ENCODE results near the gene RAC2.

Gene RAC2

GRCh38 chr22:37244114-37244921 lies at the start of gene RAC2:
RAC2 (minus strand) TSS chr22:37244269; CDS start chr22:37244148, 121 bp downstream.
- in situ Hi-C loops (cut with HindIII; ENCODE audit: low sequenced_read_pairs) = no loop called here

- in situ Hi-C loops (cut with HindIII; ENCODE audit: low sequenced_read_pairs) = no loop called here
These were observed 49.1 kb upstream of the RAC2 start for GRCh38 chr22:37293172-37293571.

GRCh38 chr22:37292641-37293040 lies 48.6 kb upstream of the RAC2 start:
- in situ Hi-C loops (cut with HindIII; ENCODE audit: low sequenced_read_pairs) = no loop called here

GRCh38 chr22:37291559-37292298 lies 47.7 kb upstream of the RAC2 start:
- in situ Hi-C loops (cut with HindIII; ENCODE audit: low sequenced_read_pairs) = no loop called here

- in situ Hi-C loops (cut with HindIII; ENCODE audit: low sequenced_read_pairs) = no loop called here
These were observed 46.7 kb upstream of the RAC2 start for GRCh38 chr22:37290737-37291136.

- in situ Hi-C loops (cut with HindIII; ENCODE audit: low sequenced_read_pairs) = no loop called here
These were observed 45.2 kb upstream of the RAC2 start for GRCh38 chr22:37289156-37289735.

GRCh38 chr22:37288521-37288920 lies 44.5 kb upstream of the RAC2 start:
- in situ Hi-C loops (cut with HindIII; ENCODE audit: low sequenced_read_pairs) = no loop called here

- in situ Hi-C loops (cut with HindIII; ENCODE audit: low sequenced_read_pairs) = no loop called here
These were observed 43.5 kb upstream of the RAC2 start for GRCh38 chr22:37287550-37287951.

GRCh38 chr22:37285937-37286336 lies 41.9 kb upstream of the RAC2 start:
- in situ Hi-C loops (cut with HindIII; ENCODE audit: low sequenced_read_pairs) = no loop called here

GRCh38 chr22:37284805-37285355 lies 40.8 kb upstream of the RAC2 start:
- in situ Hi-C loops (cut with HindIII; ENCODE audit: low sequenced_read_pairs) = no loop called here

GRCh38 chr22:37284126-37284804 lies 40.2 kb upstream of the RAC2 start:
- in situ Hi-C loops (cut with HindIII; ENCODE audit: low sequenced_read_pairs) = no loop called here

- in situ Hi-C loops (cut with HindIII; ENCODE audit: low sequenced_read_pairs) = no loop called here
These were observed 39.4 kb upstream of the RAC2 start for GRCh38 chr22:37283393-37283937.

GRCh38 chr22:37282385-37282677 lies 38.3 kb upstream of the RAC2 start, which contains the start of gene CYTH4:
CYTH4 (plus strand) TSS chr22:37282508; CDS start chr22:37282570, 62 bp downstream.
- in situ Hi-C loops (cut with HindIII; ENCODE audit: low sequenced_read_pairs) = no loop called here

GRCh38 chr22:37281646-37282384 lies 37.7 kb upstream of the RAC2 start:
- in situ Hi-C loops (cut with HindIII; ENCODE audit: low sequenced_read_pairs) = no loop called here

GRCh38 chr22:37281195-37281594 lies 37.1 kb upstream of the RAC2 start:
- in situ Hi-C loops (cut with HindIII; ENCODE audit: low sequenced_read_pairs) = no loop called here

GRCh38 chr22:37280718-37281117 lies 36.6 kb upstream of the RAC2 start:
- in situ Hi-C loops (cut with HindIII; ENCODE audit: low sequenced_read_pairs) = no loop called here

- in situ Hi-C loops (cut with HindIII; ENCODE audit: low sequenced_read_pairs) = no loop called here
These were observed 35.5 kb upstream of the RAC2 start for GRCh38 chr22:37279331-37280181.

- in situ Hi-C loops (cut with HindIII; ENCODE audit: low sequenced_read_pairs) = no loop called here
These were observed 34.2 kb upstream of the RAC2 start for GRCh38 chr22:37278261-37278660.

GRCh38 chr22:37277384-37277783 lies 33.3 kb upstream of the RAC2 start:
- in situ Hi-C loops (cut with HindIII; ENCODE audit: low sequenced_read_pairs) = no loop called here

Measured in endothelial cell of hepatic sinusoid (primary cell).